ENCODE measurements around the gene BRPF1.

Gene BRPF1

GRCh38 chr3:9703736-9704346 is 27.7 kb upstream of the BRPF1 start, which contains the start of gene CPNE9:
TSS of gene CPNE9 (plus strand) at chr3:9703833. CDS start at chr3:9703997, 164 bp downstream.
- no peak for DNase-seq

- DNase-seq = no peak
Observed at GRCh38 chr3:9704347-9705322, 26.9 kb upstream of the BRPF1 start.

GRCh38 chr3:9710174-9710739 is 21.3 kb upstream of the BRPF1 start:
- no peak for DNase-seq

GRCh38 chr3:9712415-9712814 is 19.1 kb upstream of the BRPF1 start:
- no peak for DNase-seq

- no peak for DNase-seq
Observed at GRCh38 chr3:9713142-9713541, 18.4 kb upstream of the BRPF1 start.

GRCh38 chr3:9715136-9715535 is 16.4 kb upstream of the BRPF1 start:
- no peak for DNase-seq

- DNase-seq = no peak
Observed at GRCh38 chr3:9715764-9716437, 15.6 kb upstream of the BRPF1 start.

- DNase-seq = no peak
Observed at GRCh38 chr3:9716801-9717555, 14.6 kb upstream of the BRPF1 start.

- no peak for DNase-seq
Observed at GRCh38 chr3:9717563-9717962, 14.0 kb upstream of the BRPF1 start.

- DNase-seq = no peak
Observed at GRCh38 chr3:9718118-9718517, 13.4 kb upstream of the BRPF1 start.

GRCh38 chr3:9721015-9721699 is 10.4 kb upstream of the BRPF1 start:
- DNase-seq = no peak

GRCh38 chr3:9721700-9722060 is 9.9 kb upstream of the BRPF1 start:
- no peak for DNase-seq

- no peak for DNase-seq
Observed at GRCh38 chr3:9725775-9726515, 5.6 kb upstream of the BRPF1 start.

GRCh38 chr3:9727041-9727595 is 4.4 kb upstream of the BRPF1 start:
- no peak for DNase-seq

GRCh38 chr3:9727743-9728142 is 3.8 kb upstream of the BRPF1 start:
- no peak for DNase-seq

GRCh38 chr3:9729419-9729818 is 2.1 kb upstream of the BRPF1 start:
- DNase-seq = no peak

GRCh38 chr3:9730657-9731205 is 804 bp upstream of the BRPF1 start:
- DNase-seq = no peak

GRCh38 chr3:9732080-9732739 is 675 bp downstream of the BRPF1 start:
- no peak for DNase-seq

- no peak for DNase-seq
Observed at GRCh38 chr3:9732740-9733115, 1.2 kb downstream of the BRPF1 start.

- DNase-seq = no peak
Observed at GRCh38 chr3:9736831-9737230, 5.3 kb downstream of the BRPF1 start.
